ENCODE results near the gene NRBF2.

Gene NRBF2

DNA sequence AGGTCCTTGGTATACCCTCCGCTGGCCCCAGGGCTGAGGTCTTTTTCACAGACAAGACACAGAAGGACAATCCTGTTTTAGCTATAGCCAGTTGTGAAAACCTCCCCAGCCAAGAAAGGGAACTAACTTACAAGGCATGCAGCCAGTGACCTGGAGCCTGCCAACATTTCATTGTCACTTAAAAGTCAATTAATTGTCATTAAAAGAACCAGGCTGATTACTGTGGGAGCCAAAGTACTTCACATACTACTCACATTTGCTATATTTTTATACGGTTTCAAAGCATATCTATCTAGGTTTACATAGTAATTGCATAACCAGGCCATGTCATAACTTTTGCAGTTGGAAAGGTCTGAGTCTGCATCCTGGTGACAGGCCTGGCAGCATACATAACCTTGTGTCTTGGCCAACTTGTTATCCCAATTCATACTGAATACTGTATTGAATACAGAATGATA lies 31.1 kb downstream of the NRBF2 start:
- DNase-seq: peak in 1 of 4 experiments; percentile 16

DNA sequence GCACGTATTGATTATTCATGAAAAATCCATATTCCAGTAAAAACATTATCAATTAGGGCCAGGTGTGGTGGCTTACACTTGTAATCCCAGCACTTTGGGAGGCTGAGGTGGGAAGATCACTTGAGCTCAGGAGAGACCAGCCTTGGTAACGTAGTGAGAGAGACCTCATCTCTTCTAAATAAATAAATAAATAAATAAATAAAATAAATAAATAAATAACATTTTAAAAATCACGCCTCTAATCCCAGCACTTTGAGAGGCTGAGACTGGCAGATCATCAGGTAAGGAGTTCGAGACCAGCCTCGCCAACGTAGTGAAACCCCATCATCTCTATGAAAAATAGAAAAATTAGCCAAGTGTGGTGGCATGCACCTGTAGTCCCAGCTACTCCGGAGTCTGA lies 32.1 kb downstream of the NRBF2 start:
- no peak for DNase-seq

DNA sequence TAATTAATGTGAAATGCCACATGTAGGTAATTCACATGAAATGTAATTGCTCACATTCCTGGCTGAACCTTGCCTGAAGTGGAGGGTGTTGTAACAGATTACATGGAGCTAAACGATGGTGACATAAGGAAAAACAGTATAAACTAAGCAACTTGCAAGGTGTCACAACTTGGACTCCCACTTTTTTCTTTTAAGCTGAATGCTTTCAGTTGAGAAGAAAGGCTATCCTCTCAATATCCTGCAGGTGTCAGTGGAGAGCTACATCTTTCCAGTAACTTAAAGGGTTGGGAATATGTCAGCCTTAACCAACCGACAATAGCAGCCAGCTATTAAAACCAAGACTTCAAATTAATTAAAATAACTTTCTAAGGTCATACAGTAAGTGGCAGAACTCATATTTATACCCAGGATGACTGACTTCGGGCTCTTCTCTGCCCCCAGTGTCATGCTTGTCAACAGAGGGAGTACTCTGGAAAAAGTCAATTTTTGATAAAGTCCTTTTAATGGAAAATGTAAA lies 33.7 kb downstream of the NRBF2 start:
- peak; percentile 58 to 86 (median 74) for DNase-seq

DNA sequence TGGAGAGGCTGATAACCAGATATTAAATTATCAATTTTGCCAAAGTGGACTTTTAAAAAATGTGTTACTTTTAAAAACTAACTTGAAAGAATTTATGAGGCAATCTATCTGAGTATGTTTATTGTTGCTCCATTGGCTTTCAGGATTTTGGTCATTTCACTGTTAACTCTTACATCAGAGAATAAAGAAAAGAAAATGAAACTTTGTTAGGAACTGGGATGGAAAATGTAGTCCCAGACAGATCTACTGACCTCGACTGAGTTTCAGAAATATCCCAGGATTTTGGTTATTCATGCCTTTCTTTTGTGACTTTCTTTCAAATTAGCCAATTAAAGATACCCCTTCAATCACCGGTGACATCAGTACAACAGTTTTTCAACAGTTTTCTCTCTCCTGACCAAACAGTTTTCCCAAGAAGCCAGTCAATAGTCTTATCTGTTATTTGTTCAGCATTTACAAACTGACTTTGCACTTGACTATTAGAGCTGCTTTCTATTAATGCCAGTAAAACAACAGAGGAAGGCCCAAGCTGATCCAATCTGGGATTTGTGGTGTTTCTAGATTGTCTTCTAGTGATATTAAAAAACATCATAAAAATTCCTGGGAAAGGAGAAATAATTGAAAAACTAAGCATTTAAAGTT lies 35.8 kb downstream of the NRBF2 start:
- no peak for DNase-seq

DNA sequence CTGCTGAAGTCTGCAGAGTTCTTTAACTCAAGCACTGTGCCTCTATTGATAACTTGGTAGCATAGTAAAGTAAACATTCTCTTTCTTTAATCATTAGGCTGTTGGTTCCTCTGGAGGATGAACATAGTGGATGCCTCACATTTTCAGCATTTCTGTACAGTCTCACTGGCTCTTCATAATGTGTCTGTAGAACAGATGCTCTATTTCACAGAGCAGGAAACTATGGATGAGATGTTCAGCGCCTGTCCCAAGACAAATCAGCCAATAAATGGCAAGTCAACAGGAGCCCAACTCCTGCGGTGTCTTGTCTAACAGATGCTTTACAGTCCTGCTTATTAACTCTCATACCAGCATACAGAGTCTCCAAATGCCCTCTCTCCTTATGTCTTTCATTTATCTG lies 36.5 kb downstream of the NRBF2 start:
- DNase-seq: no peak

DNA sequence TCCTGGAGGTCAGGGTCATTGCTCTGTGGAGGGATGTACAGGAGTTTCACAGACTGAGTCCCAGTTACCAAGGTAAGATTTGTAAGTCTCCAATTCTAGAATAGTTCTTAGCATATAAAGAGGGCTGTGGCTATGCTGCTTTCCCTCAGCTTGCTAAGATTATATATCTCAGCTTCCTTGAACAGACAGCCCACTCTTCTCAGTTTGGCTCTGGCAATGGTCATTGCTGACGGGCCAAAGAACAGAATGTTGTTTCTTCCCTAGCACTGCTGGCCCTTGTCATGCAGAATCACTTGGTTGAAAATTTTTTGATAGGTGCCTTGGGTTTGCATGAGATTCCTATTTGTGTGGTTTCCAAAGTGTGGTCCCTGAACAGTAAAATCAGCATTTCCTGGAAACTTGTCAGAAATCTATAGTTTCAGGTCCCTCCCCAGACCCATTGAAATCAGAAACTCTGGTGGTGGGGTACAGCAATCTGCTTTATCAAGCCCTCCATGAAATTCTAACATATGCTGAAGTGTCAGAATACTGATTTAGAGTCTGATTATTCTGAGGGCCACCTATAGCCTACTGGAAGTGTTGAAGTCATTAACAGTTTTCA lies 38.2 kb downstream of the NRBF2 start:
- no peak for DNase-seq

DNA sequence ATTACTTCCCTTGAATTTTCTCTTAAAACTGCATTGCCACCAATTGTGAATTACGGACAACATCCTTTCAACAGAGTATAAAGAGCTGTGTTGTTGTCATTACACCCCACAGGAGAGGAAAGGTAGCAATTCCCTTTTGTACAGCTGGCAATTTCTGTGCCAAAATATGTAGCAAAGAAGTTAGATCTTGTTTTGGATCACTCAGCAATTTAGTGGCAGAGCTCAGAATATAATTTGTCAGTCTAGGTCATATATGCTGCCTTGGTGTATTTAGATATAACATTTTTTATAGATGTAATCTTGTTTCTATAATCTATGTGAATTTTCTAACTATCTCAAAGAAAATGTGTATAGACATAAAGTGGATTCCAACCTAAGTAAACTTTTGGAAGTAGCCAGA lies 38.8 kb downstream of the NRBF2 start:
- DNase-seq: no peak

DNA sequence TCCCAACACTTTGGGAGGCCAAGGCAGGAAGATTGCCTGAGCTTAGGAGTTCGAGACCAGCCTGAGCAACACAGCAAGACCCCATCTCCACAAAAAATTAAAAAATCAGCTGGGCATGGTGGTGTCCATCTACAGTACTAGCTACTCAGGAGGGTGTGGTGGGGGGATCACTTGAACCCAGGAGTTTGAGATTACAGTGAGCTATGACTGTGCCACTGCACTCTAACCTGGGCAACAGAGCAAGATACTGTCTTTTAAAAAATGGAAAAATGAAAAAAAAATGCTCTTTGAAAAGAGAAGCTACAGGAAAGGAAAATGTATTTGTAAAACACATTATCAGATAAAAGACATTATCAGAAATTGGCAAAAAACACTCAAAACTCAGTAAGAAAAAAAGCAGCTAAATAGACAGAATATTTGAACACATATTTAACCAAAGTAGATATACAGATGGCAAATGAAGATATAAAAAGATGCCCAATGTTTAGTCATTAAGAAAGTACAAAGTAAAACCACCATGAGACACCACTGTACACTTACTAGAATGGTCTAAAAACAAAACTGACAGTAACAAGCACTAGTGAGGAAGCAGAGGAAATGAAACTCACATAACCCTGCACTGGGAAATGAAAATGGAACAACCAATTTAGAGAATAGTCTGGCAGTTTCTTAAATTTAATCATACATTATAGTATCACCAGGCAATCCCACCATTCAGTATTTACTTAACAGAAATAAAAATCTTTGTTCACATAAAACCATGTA lies 40.5 kb downstream of the NRBF2 start:
- peak in 3 of 4 experiments; percentile 10 to 65 (median 62) for DNase-seq

DNA sequence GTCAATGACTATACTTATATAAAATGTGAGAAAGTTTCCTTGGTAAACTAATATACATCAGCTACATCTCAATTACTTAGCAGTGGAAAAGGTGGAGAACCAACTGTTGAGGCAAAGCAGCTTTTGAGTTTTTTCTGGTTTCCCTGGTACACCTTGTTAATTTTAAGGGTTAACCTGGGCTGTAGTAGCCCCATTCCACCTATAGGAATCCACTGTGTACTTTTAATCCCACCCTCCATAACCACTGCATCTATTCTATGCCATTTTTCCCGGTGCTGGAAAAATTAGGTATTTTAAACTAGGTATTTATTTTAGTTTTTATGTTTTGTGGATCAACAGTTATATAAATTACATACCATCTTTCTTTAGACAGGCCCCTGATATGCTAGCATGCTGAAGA lies 42.4 kb downstream of the NRBF2 start:
- DNase-seq: no peak

DNA sequence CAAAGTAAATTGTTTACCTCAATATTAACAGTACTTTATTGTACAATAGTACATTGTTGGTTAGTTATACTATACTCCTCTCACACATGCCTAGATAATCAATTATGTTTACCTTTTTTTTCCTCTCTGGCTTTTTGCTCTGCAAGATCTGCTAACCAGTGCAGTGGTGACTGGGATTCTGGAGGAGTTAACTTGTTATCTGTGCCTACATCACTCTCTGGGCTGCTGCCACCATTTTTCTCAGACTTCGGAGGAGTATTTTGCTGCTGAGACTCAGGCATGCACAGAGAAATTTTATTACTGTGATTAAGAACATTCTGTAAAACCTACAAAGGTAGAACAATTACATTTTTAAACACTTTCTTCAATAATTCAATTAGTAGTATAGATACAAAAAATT lies 59.7 kb downstream of the NRBF2 start:
- no peak for DNase-seq

DNA sequence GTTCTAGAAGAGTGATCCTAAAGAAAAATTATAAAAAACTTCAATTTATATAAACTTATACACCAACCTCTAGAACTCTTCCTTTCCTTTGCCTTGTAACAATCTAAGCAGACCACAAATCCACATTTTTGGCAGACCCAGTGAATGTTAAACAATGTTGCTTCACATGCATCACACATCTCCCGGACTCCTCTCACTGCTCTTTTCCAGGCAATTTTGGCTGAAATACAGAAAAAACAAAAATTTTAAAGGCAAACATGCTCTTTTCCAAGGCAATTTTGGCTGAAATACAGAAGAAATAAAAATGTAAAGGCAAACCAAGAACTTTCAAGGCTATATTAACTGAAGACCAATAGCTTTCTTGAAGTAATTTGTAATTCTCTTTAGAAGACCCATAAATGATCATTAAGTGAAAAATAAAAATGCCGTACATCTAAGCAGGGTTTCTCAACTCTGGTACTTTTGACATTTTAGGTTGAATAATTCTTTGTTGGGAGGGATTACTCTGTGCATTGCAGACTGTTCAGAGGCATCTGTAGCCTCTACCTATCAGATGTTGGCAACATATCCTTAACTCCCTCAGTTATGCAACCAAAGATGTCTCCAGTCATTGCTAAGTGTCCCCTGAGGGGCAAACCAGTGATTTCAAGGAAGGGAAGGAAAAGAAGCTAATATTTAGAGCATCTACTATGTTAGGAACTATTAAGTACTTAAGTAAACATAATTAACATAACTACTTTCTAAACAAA lies 64.4 kb downstream of the NRBF2 start:
- no peak for DNase-seq

DNA sequence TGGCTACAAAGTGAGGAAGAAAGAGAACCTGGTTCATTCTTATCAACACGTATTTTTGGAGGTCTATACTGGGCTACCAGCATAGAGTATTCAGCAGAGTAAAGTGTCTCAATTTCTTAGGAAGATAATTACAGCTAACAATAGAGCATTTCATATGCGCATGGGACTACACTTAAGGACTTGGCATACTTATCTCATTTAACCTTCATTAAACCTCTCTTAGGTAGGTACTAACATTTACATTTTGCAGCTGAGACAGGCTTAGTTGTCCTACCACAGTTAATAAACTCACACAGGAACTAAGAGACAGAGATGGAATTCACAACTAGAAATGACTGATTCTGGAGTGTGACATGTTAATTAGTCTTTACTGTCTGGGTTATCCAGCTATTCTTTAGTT lies 66.6 kb downstream of the NRBF2 start:
- DNase-seq: no peak

DNA sequence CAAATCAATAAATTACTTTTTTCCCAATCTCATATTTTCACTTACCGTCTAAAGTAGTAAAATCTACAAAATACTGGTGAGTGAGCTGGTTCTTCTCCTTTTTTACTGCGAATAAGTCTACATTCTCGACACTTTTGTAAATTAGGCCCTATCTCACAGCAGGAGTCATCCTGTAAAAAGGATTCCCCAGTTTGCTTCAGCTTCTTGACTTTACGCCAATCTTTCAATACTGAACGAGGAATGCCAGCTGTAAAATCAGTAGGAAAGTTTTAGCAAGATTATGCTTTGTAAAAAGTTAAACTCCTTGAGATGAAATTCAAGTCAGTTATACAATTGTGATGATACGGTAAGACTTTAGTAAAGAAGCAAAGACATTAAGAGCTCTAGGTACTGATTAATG lies 67.3 kb downstream of the NRBF2 start:
- DNase-seq: no peak

DNA sequence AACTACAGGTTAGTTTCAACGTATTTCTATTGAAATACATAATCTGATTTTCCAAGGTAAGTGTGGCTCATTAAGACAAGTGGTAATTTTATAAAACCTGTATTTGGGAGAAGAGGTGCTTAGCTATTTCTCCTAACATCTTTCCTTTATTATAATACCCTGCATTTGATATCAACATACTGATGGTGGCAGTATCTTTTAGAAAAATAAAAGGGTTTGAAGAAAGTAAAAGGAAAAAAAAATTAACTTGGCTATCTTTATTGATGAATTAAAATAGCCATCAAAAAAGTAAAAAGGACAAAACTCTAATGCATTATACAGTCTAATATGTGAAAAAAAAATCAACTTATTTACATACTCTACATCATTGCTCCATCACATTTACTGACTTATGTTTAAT lies 68.0 kb downstream of the NRBF2 start:
- DNase-seq: no peak

All from suppressor macrophage (primary cell).